ENCODE data around the gene MOB1B.

DNA sequence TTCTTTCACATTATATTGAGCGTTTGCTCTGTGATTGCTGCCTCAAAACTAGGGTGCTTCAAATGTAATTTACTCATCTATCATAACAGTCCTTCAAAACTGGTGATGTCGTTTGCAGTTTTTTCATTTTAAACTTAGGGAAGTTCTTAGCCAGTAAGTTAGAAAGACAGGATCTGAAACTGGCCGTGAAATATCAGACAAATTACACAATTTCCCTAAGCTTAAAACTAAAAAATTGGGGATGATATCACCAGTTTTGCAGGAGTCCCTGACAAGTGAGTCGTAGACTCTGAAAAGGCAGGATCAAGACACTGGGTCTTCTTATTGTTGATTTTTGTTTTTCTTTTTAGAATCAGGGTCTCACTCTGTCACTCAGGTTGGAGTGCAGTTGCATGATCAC is 44.8 kb downstream of the MOB1B start:
- TF ChIP-seq CTCF (IDR thresholded peaks at IDR 0.05) (no peak), POLR2A (IDR thresholded peaks at IDR 0.05) (no peak), POLR2AphosphoS5 (IDR thresholded peaks at IDR 0.05) (no peak)
